Measurements from ENCODE around the gene PAK5.

Gene PAK5

DNA sequence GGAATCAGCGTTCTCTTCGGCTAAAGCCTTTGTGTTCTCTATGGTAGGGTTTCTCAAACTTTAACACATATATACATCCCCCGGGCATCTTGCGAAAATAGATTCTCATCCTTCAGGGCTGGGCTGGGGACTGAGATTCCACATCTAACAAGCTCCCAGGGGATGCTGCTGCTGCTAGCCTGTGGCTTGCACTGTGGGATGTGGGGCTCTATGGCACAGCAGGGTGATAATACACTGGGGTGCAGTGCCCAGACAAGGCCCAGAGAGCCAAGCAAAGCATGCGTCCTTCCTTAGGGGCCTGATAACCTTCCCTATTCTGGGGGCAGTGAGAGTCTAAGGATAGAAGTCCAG, 222.4 kb downstream of the PAK5 start:
- DNase-seq (ENCODE audit: low read depth), result no peak

DNA sequence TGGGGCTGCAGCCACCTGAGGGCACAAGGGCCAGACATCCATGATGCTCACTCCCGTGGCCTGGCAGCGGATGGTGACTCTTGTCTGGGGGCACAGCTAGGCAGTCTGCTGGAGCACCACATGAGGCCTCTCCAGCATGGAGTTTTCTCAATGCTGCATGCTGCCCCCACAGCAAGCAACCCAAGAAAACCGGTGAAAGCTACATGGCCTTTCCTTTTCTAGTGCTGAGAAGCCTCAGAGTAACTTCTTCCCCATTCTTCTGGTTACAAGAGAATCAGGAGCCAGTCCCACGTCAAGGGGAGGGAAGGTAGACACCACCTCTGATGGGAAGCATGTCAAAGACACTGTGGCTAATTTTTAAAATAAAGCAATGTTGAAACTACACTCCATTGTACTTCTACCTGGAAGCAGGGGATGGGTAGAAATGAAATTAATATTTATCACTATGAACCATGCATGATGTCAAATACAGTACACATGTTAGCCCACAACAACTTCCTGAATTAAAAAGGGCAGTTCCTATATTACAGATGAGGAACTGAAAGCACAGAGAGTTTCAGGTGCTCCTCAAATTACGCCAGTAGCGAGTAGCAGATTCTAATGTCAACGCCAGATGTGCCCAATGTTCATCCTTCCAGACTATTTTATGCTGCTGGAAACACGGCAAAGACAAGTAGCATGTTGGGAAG, 223.0 kb downstream of the PAK5 start:
- no peak for DNase-seq (ENCODE audit: low read depth)

DNA sequence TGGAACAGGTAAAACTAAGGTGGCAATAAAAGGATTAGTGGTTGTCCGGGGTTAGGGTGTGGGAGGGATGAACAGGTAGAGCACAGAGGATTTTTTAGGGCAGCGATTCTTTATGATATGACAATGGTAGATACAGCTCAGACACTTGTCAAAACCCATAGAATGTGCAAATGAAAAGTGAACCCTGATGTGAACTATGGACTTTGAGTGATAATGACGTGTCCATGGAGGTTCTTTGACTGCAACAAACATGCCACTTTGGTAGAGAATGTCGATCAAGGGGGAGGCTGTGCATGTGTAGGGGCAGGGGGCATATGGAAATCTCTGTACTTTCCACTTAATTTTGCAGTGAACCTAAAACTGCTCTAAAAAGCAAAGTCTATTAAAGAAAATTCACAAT, 223.8 kb downstream of the PAK5 start:
- no peak for DNase-seq (ENCODE audit: low read depth)

DNA sequence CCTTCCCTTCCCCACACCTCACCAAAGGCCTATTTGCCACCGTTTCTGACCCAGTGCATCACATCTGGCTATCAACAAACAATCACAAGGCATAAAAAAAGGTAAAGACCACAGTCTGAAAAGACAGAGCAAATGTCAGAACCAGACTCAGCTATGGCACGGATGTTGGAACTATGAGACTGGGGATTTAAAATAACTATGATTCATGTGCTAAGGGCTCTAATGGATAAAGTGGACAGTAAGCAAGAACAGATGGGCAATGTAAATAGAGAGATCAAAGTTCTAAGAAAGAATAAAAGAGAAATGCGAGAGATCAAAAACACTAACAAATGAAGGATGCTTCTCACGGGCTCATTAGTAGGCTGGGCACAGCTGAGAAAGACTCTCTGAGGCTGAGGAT, 225.0 kb downstream of the PAK5 start:
- no peak for DNase-seq (ENCODE audit: low read depth)

DNA sequence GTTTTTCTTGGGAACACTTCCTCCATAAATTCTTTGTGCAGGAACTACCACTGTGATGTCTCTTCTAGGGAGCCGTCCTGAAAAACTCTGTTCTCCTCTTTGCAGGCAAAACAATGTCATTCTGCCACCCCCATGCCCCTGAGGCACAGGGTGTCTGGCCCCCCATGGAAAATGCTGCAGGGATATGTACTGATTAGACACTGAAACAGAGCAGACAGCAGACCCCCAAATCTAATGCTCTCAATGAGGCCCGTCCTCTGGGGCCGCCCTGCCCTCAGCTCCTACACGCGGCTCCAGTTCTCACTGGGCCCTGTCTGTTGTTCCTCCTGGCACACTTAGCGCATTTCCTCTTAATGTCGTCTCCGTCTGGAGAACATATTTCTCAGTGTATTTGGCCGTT, 227.0 kb downstream of the PAK5 start:
- DNase-seq (ENCODE audit: low read depth), result no peak

DNA sequence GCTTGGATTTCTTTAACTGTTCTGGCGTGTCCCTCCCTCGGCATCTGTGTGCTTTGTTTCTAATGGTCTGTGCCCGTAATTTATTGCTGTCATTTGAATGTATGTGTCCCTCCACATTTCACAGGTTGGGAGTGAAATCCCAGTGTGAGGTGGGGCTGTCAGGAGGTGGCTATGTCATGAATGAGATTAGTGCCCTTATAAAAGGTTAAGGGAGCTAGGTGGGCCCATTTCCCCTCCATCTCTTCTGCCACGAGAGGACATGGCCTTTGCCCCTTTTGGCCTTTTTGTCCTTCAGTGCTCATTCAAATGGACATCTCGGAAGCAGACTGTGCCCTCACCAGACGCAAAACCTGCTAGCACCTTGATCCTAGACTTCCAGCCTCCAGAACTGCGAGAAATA, 228.2 kb downstream of the PAK5 start:
- no peak for DNase-seq (ENCODE audit: low read depth)

DNA sequence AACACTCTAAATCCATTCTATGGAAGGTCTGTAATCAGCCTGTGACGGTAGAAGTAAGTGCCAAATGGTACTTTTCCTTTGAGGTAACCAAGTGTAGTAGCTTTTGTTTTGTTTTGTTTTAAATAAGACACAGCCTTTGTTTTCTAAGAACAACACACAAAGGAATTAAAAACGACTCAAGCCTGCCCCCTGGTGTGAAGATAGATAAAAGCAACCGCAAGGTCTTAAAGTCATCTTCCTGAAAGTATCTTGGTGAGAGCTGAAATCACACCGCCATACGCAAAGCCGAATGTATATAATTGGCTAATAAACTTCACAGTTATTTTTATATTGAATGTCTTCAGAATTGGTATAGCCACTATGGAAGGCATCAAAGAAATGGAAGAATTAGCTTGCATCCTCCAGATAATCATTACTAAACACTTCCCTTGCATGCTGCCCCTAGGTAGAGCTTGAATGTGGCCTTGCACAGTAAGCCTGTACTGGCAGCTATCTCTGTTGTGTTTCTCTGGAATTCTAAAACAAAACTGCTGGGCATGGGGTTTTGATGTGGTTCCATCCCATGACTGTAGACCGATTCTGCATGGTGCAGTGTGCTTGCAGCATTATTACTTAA, 228.9 kb downstream of the PAK5 start:
- DNase-seq (ENCODE audit: low read depth), result peak; percentile 1

DNA sequence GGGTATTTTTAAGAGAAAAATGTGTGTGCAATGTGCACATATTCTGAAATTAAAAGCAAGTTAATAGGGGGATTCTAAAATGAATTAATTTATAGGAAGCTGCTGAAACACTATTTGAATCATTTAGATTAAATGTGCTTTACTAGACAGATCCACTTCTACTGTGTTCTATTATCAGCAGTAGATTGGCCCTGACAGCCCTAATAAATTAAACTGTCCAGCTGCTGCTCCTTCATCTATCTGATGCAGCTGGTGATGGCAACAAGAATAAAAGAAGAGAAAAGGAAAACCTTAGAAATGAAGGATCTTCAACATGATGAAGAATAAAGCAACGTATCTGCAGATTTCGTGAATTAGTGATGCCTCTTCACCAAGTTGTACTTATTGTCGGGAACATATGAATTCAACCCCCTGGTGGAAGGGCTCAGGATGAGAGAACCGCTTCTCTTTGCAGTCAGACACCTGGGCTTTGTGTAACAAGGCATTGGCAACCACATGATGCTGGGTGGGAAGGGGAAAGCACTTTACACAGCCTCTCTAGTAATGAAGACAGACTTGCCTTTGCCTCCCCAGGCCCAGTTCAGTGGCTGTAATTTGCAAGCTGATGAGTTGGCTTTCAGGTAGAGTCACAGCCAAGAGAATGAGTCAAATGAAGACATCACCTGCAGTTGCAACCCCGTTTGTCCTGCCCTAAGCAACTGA, 230.1 kb downstream of the PAK5 start:
- no peak for DNase-seq (ENCODE audit: low read depth)

DNA sequence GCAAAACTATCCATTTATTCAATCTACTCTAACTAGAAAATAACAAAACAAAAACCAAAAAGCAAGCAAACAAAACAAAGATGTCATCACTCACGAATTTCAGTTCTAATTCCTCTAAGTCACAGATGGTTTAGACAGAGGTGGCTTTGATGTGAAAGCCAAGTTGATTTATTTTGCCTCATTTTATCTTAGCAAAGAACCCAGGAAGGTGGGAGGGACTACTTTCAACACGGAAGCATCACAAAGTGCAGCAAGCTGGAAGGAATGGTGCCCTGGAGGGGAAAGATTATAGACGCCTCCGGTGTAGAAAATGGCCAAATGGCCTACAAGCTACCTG, 236.1 kb downstream of the PAK5 start:
- no peak for DNase-seq (ENCODE audit: low read depth)

DNA sequence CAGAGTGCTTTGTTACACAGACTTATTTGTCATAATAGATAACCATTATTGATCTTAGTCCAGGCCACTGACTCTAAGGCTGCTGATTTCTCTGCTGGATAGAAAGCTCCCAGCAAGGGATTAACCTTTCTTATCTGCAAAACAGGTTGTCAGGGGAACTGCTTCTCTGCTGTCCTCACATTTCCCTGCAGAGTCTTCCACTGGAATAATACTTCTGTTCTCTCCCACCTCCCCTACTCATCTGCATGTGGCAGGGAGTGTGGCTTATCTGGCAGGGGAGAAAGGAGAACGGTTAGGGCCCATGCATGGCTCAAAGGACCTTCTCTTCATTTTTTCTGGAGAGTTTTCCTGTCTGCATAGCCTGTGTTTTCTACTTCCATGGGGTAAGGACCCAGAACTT, 238.3 kb downstream of the PAK5 start:
- DNase-seq (ENCODE audit: low read depth), result no peak

DNA sequence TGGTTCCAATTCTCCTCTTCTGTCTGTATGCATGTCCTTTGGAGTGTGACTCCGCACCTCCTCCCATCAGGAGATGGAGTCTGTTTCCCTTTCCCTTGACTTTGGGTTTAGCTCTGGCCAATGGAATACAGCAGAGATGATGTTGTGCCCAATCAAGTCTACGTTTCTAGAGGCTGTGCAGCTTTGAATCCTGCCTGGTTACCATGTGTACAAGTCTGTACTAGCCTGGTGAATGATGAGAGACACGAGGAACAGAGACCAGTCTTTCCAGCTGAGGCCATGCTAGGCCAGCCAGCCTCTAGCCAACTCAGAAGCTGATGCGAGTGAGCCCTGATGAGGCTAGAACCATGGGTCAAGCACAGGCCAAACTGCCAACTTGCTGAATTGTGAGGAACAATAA, 241.3 kb downstream of the PAK5 start:
- no peak for DNase-seq (ENCODE audit: low read depth)

DNA sequence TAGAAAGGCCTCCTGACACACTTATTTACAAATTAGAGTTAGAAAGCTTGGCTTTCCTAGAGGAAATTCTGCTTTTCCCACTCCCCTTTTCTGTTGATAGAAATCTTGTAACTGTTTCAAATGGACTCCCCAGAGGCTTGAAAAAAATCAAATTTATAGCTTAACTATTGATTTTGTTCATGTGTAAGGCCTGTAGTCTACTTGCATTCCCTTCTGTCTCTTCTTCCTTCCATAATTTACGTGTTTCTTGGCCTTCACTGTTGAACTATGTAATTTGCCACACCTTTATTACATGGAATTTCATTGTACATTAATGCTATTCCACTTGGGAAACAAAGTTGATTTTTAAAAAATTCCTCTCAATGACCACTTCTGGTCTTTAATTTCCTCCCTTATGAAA, 243.1 kb downstream of the PAK5 start:
- DNase-seq (ENCODE audit: low read depth), result no peak

DNA sequence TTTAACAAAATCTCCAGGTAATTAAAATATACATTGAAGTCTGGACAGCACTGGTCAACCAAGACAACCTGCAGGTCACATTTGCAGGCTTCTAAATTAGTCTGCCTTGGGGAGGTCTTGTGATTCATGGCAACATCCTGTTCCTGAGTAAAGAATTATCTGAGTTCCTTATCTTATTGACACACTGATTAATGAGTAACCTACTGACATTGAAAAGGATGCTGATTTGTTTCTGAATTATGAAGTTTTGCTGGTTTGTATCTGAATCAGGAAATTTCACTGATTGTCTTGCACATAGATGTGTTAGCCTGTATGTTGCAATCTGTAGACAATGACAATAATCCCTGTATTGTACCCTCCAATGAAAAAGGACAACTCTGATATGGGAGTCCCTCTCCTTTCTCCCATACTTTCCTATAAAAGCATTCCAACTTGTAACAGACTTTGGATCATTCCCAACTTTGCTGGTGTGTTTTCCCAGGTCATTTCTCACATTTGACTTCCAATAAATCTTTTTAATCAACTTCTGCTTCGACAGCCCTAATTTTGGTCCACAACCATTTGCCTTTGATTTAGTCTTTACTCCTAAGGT, 244.5 kb downstream of the PAK5 start:
- DNase-seq (ENCODE audit: low read depth), result no peak

DNA sequence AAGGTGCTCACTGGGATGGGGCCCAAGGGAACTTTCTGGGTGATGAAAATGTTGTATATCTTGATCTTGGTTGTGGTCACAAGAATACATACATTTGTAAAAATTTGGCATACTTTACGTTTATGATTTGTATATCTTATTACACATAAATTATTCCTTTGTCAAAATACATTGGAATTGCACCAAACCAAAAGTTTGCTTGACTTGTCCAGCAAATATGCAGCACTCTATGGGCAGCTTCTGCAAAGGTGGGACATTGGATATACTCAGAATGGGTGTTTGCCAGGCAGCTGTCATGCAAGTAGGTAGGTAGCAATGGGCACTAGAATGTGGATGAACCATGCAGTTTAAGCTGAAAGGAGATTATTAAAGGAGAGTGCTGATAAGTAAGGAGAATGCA, 246.5 kb downstream of the PAK5 start:
- DNase-seq (ENCODE audit: low read depth), result no peak

DNA sequence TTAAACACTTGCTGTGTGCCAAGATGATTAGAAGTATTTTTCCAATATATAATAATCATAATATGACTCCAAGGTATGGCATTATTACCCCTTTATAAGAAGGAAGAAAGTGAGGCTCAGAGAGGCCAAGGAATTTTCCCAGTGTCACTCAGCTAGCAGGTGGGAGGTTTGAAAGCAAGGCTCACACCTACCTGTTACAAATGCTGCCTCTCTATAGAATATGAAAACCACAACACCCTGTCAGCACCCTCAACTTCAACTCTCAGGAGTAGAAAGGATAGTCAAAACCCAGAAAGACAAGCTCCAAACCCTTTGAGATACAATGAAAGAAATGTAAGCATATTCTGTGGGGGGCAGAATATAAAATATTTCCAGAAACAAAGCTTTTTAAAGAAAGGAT, 247.8 kb downstream of the PAK5 start:
- DNase-seq (ENCODE audit: low read depth), result no peak

DNA sequence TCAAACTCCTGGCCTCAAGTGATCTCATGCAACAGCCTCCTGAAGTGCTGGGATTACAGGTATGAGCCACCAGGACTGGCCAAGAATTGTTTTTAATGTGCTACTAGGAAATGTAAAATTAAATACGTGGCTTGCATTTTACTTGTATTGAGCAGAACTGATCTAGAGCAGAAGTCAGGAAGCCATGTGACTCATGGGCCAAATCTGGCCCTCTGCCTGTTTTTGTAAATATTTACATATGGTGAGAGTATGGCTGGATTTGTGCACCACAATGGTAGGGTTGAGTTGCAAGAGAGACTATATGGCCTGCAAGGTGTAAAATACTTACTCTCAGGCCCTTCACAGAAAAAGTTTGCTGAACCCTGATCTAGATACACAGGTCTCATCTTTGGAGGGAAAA, 248.7 kb downstream of the PAK5 start:
- DNase-seq (ENCODE audit: low read depth), result no peak

DNA sequence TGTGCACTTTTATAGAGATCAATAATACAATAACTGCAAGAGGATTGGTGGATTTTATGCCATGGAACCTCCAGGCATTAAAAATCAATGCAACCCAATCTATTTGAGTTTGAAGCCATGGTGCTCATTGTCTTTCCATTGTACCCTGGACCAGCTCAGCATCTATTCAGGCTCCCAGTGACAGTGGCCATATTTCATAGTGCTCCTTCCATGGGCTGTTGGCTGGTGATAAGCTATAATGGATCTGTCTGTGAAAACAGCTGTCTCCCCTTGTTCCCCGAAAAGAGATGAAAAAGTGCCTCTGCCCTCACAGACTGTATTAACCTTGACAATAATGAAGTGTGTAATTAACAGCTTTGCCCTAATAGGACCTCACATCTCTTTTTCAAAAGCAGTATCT, 250.2 kb downstream of the PAK5 start:
- DNase-seq (ENCODE audit: low read depth), result no peak

DNA sequence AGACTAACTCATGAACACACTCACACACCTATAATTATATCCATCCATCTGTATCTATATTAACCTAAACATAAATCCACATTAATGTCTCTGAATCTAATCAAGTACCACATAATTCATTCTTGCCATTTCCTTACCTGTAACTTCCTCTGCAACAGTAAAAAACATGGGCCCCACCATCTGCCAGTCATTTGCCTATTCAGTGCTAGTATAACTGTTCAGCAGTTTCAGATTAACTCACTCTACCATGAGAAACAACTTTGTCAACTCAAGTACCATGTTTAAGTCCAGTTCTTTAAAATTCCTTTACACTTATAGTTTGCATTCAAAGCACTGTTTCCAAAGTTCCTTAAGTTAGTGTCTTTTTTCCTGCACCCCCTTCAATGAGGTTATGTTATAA, 255.7 kb downstream of the PAK5 start:
- no peak for DNase-seq (ENCODE audit: low read depth)

DNA sequence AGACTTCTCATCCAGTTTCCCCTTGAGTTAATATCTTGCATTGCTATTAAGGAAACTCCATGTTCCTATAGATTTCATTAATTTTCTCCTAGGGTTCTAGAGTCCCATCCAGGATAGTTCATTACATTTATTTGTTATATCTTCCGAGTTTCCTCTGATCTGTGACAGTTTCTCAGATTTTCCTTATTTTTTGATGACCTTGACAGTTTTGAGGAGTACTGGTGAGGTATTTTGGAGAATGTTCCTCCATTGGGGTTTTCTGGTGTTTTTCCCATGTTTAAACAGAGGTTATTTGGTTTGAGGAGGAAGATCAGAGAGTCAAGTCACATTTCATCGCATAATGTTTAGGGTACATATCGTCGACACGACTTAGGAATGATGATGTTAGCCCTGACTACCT, 256.7 kb downstream of the PAK5 start:
- DNase-seq (ENCODE audit: low read depth), result no peak

DNA sequence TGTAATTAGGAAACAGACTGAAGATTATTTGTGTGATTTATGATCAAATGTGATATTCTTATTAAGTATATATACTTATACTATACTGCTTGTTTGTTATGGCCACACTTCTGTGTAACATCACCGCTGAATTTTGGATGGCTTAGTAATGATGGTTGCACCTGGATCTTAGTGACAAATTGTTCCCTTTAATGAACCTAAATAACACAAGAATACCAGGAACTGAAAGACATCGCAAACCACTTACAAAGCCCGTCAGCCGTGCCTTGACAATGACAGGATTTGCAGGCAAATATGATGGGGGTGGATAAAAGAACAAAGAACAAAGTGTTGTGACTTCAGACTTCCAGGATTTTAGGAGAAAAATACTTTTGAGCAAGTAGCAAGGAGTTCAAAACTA, 257.4 kb downstream of the PAK5 start:
- no peak for DNase-seq (ENCODE audit: low read depth)

DNA sequence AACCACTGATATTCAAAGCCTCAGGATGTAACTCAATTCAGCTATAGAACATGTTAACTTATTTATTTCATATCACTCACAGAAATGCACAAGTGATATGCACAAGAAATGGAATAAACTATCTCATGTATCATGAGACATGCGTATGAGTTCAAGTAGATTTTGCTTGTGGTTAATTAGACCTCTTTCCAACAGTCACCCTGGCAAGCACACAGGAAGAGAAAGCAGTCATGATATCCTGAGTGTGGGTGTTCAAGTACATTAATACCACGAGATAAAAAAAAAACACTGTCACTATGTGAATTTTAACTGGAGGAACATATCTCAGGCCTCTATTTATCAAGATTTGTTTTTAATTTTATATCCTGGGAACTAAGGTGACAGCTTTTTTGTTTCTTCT, 260.3 kb downstream of the PAK5 start:
- no peak for DNase-seq (ENCODE audit: low read depth)

DNA sequence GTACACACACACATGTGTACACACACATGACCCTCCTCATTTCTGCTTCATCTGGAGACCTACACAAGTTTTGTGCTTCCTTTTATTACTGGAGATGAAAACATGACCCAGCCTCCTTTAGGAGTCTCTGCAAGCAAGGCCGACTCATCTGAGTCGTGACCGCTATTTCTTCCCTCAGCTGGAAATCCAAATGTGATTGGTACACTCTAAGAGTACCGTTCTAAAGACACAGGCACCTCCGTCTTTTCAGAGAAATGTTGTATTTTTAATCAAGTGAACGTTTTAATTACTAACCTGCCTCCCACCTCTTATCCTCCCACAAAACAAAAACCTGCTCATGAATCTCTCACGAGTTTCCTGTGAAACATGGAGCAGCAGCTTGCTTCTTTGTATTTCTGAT, 261.5 kb downstream of the PAK5 start:
- no peak for DNase-seq (ENCODE audit: low read depth)

DNA sequence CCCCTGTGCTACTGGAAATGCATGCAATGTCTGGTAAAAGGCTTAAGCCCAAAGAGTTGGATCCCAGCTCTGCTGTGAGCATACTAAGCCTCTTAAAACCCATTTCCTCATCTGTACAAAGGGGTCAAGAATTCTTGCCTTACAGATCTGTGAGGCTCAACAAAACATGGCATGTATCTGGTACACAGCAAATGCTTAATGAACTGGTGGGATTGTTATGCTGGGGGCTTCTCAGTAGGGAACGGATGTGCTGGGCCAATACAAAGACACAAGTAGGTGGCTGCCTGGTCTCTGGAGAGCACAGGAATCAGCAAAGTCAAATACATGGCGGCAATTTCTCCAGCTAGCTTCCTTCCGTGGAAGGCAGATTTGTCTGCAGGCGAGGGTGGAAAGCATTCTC, 262.2 kb downstream of the PAK5 start:
- DNase-seq (ENCODE audit: low read depth), result no peak

DNA sequence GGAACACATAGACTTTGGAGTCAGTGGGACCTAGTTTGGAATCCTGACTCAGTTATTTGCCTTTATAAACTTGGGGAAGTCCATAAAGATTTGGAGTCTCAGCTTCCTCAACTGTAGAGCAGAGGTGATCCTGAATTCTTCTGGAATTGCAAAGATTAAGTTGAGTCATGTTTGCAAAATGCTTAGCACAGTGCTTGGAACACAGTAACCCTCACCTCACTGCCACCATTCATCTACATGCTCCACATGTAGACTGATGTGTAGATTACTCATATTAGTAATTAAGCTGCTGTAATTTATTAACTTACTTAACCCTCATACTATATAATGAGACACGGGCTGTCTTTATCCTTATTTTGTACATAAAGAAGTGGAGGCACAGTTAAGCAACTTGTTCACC, 263.0 kb downstream of the PAK5 start:
- DNase-seq (ENCODE audit: low read depth), result no peak

Data from activated T-cell treated with anti-CD3 and anti-CD28 coated beads for 1 hour (primary cell).